Fibroblast of mammary gland (primary cell): ENCODE data around the gene TAL1.

Experiments used
- DNase-seq: peaks from one replicate; pipeline ENCODE4 v3.0.0-alpha.2; 2010; ENCODE audit warnings: low read depth
- H3K4me3 ChIP-seq: 2 replicates; pipeline ENCODE4 v1.5.1; 2011; ENCODE audit warnings: low read depth, mild to moderate bottlenecking, low read length, moderate library complexity; ENCODE audit not compliant: control insufficient read depth
- CTCF ChIP-seq: conservative IDR thresholded peaks from 2 replicates; pipeline ENCODE4 v1.5.1; 2011; ENCODE audit warnings: low read depth, low read length, inconsistent platforms; ENCODE audit not compliant: control insufficient read depth, insufficient read depth

The TAL1 gene

GRCh38 chr1:47224676-47225399 is 7.2 kb downstream of the TAL1 start:
- no peak for TF ChIP-seq CTCF
- no peak for DNase-seq
- H3K4me3 ChIP-seq: no peak overlapping the region

- no peak overlapping the region for H3K4me3 ChIP-seq
- DNase-seq: no peak
- no peak for TF ChIP-seq CTCF
Measured at GRCh38 chr1:47223921-47224675, 7.9 kb downstream of the TAL1 start.

GRCh38 chr1:47223174-47223920 is 8.7 kb downstream of the TAL1 start:
- DNase-seq: no peak
- no peak for TF ChIP-seq CTCF
- no peak overlapping the region for H3K4me3 ChIP-seq

- no peak for TF ChIP-seq CTCF
- no peak overlapping the region for H3K4me3 ChIP-seq
- no peak for DNase-seq
Measured at GRCh38 chr1:47222476-47222875, 9.5 kb downstream of the TAL1 start.

- TF ChIP-seq CTCF: no peak
- no peak for DNase-seq
- H3K4me3 ChIP-seq: no peak overlapping the region
Measured at GRCh38 chr1:47219590-47220220, 12.3 kb downstream of the TAL1 start.

- no peak overlapping the region for H3K4me3 ChIP-seq
- no peak for DNase-seq
- no peak for TF ChIP-seq CTCF
Measured at GRCh38 chr1:47219001-47219400, 13.0 kb downstream of the TAL1 start.
